Neural progenitor cell (in vitro differentiated cells): ENCODE results near the gene TLK2.
"Not testable (repeated sequence)": the region's sequence is repeated elsewhere in the genome, so short reads cannot be mapped to it uniquely, and the experiment has no call there.

Experiments used
- CTCF ChIP-seq: fragments of 200-600 bp; sonication (generic); IDR thresholded peaks from 2 replicates; pipeline ENCODE4 v1.5.1; 2017; ENCODE audit warnings: antibody characterized with exemption, mild to moderate bottlenecking
- EZH2phosphoT487 ChIP-seq: fragments of 200-600 bp; sonication (generic); IDR thresholded peaks from 2 replicates; pipeline ENCODE4 v1.6.1; 2017; ENCODE audit warnings: antibody characterized with exemption

GRCh38 chr17:62507191-62507836 lies 28.7 kb downstream of the TLK2 start:
- TF ChIP-seq CTCF, EZH2phosphoT487: not testable (repeated sequence)
